ENCODE measurements around the gene ANKRD62. TPM values are rescaled to one million over a fixed set of nuclear protein-coding genes. Genes with fewer than 3 reads are reported as not detected.
A peak's percentile ranks its signal among the peaks of the same experiment; 100 is the strongest.

ANKRD62 gene
- total and polyA plus RNA-seq, 11 donors, result not detected

DNA sequence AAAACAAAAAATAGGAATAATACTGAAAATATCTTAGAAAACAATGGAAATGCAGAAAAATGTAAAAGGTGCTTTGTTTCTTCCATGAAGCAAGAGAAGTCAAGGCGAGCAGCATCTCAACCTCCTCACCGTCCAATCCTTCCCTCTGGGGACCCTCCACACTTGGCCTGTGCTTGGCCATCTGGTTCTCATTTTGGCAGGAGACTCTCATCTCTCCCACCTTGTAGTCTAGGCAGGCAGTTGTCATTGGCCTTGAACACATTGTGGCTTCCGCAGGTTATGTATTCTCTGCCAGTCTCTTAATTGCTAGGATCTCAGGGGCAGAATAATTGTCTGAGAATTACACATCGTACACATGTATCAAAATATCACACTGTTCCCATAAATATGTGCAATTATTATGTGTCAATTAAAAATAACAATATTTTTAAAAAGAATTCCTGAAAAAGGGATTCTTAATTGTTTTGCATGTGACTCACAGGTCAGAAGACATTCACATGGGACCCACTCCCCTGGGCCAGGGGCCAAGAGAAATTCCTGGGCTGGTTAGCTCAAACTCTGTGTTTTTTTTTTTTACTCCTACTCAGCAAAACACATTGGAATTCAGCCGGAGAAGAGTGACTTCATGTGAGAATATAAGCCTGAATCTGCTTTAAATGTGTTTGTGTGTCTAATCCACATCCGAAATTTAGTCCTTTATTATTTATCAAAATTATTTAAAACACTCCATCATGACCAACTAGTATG is 14.0 kb upstream of the ANKRD62 start:
- ATAC-seq, result peak in 1 of 4 donors; percentile 61
- no peaks in the 10 kb centered on the region for H3K27me3 ChIP-seq
- H3K4me1 ChIP-seq, result peaks cover 0 to 8% (median 0%) of the 10 kb centered on the region in 12 donors
- TF ChIP-seq, protein P1, sequence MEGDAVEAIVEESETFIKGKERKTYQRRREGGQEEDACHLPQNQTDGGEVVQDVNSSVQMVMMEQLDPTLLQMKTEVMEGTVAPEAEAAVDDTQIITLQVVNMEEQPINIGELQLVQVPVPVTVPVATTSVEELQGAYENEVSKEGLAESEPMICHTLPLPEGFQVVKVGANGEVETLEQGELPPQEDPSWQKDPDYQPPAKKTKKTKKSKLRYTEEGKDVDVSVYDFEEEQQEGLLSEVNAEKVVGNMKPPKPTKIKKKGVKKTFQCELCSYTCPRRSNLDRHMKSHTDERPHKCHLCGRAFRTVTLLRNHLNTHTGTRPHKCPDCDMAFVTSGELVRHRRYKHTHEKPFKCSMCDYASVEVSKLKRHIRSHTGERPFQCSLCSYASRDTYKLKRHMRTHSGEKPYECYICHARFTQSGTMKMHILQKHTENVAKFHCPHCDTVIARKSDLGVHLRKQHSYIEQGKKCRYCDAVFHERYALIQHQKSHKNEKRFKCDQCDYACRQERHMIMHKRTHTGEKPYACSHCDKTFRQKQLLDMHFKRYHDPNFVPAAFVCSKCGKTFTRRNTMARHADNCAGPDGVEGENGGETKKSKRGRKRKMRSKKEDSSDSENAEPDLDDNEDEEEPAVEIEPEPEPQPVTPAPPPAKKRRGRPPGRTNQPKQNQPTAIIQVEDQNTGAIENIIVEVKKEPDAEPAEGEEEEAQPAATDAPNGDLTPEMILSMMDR (IDR thresholded peaks at IDR 0.05), result no peak
- no peak for TF ChIP-seq POLR2A (IDR thresholded peaks at IDR 0.05)
- no peaks in the 10 kb centered on the region for H3K9me3 ChIP-seq
- no peaks in the 10 kb centered on the region for H3K36me3 ChIP-seq
- intact Hi-C loops (cut with DNase I), result loop anchor here in 1 of 10 donors (5.0 kb wide), 1 partner anchor 222 kb away; no protein-coding TSS in a partner anchor
- WGBS, 4 donors, result 61 to 71% (median 61%) methylated on average over 6 of the region's 6 CpGs
- no peak overlapping the region for H3K4me3 ChIP-seq
- no peak overlapping the region for H3K27ac ChIP-seq
- peak in 3 of 5 donors; percentile 22 to 67 (median 35) for DNase-seq

DNA sequence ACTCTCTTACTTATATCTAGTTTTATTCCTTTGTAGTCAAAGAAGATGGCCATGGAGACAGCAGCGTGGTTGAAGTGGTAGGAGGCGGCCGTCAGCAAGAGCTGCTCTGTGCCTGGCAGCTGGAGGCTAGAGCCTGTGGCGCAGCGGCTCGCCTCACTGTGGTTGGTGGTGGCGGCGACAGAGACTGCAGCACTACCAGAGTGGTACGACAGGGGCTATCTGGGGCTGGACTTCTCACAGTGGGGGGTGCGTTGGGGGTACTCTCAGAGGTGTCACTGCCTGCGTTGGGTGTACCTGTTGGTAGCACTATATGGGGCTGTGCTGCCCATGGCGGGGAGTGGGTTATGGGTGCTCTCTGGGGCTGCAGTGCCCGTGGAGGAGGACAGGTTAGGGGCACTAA is 8.5 kb upstream of the ANKRD62 start:
- H3K9me3 ChIP-seq, result no peaks in the 10 kb centered on the region
- H3K36me3 ChIP-seq, result no peaks in the 10 kb centered on the region
- ATAC-seq (no peak), DNase-seq (no peak)
- no peak overlapping the region for H3K27ac ChIP-seq
- 87 to 92% (median 91%) methylated on average over 13 of the region's 13 CpGs for WGBS, 4 donors
- H3K4me3 ChIP-seq, result no peak overlapping the region
- peaks cover 0 to under 1% (median 0%) of the 10 kb centered on the region in 12 donors for H3K4me1 ChIP-seq
- TF ChIP-seq, protein P1 (IDR thresholded peaks at IDR 0.05), result no peak
- TF ChIP-seq POLR2A (IDR thresholded peaks at IDR 0.05), result no peak
- intact Hi-C loops (cut with DNase I), result no loop called here
- H3K27me3 ChIP-seq, result no peaks in the 10 kb centered on the region

DNA sequence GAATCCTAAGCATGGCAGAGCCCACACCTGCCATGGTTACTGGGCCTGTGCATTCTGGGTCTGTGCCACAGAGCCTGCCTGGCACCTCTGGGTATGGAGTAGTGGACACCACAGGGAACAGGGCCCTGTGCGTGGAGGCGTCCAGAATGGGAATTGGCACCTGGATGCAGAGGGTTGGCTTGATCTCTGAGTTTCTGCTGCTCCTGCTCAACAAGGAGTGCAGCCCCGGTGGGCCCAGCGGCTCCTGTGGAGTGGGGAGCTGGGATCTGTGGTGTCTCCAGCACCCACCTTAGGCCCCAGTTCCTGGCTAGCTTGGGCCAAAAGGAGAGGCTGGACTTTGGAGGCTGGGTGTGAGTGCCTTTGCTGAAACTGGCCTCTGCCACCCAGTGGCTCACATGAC is 7.9 kb upstream of the ANKRD62 start:
- Histone ChIP-seq H3K4me1 (no peaks in the 10 kb centered on the region), H3K27me3 (no peaks in the 10 kb centered on the region), H3K36me3 (no peaks in the 10 kb centered on the region), H3K27ac (no peak overlapping the region), H3K9me3 (no peaks in the 10 kb centered on the region), H3K4me3 (no peak overlapping the region)
- intact Hi-C loops (cut with DNase I), result no loop called here
- WGBS, 4 donors, result 76 to 98% (median 96%) methylated on average over 4 of the region's 4 CpGs
- TF ChIP-seq POLR2A (IDR thresholded peaks at IDR 0.05), result no peak
- TF ChIP-seq, protein P1 (IDR thresholded peaks at IDR 0.05), result no peak
- no peak for DNase-seq
- ATAC-seq, result no peak

DNA sequence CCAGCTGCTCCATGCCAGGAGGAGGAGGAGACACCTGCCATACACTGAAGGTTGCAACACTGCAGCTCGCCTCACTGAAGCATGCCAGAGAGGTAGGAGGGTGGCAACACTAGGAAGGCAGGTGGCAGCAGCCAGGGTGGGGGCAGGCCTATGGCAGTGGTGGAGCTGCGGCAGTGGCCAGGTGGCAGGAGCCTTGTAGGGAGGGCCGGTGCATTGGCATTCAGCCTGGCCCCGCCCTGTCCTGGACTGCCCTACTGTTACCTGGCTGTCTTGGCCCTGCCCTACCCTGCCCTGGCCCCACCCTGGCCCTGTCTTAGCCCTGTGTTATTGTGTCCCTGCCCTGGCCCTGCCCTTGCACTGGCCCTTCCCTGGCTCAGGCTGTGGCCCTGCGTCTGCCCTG is 7.4 kb upstream of the ANKRD62 start:
- Histone ChIP-seq H3K36me3 (no peaks in the 10 kb centered on the region), H3K4me1 (no peaks in the 10 kb centered on the region), H3K27me3 (no peaks in the 10 kb centered on the region), H3K4me3 (no peak overlapping the region), H3K27ac (no peak overlapping the region), H3K9me3 (no peaks in the 10 kb centered on the region)
- TF ChIP-seq, protein P1 (IDR thresholded peaks at IDR 0.05), result no peak
- TF ChIP-seq POLR2A (IDR thresholded peaks at IDR 0.05), result no peak
- DNase-seq (peak in 1 of 5 donors; percentile 8), ATAC-seq (peak; percentile 12 to 43 (median 26))
- intact Hi-C loops (cut with DNase I), result no loop called here
- WGBS, 4 donors, result 72 to 90% (median 88%) methylated on average over 4 to 5 of the region's 5 CpGs

Measured in heart left ventricle (tissue), 16 donors.